GM12878 (cell line): ENCODE data around the gene EPX. TPM values are rescaled to one million over a fixed set of nuclear protein-coding genes. Genes with fewer than 3 reads are reported as not detected.

Experiments used
- ATAC-seq: fragments of 200-7000 bp; cut with Tn5 transposase; 3 replicates; pipeline ENCODE4 v1.9.1; 2020; ENCODE audit warnings: mild to moderate bottlenecking, moderate library complexity
- BruUV-seq: library from RNA; stranded (reverse); fragments of 400-500 nt; replicated peaks from 2 replicates; lab custom pipeline; 2021; lab: Mats Ljungman, UMichigan
- CTCF ChIA-PET: fragments of 300-600 bp; sonication (Branson Sonifier 250); formaldehyde crosslinking; extraction: SDS; loops from one replicate; lab custom pipeline; 2021; ENCODE audit warnings: inconsistent platforms; lab: Yijun Ruan, JAX
- POLR2A ChIA-PET: fragments of 350-600 bp; formaldehyde crosslinking; extraction: SDS; loops from one replicate; lab custom pipeline; 2021; ENCODE audit warnings: inconsistent platforms; lab: Charles Lee
- RAD21 ChIA-PET: fragments of 300-600 bp; sonication (Branson Sonifier 250); formaldehyde crosslinking; loops from one replicate; lab custom pipeline; 2023; ENCODE audit warnings: antibody characterized with exemption; ENCODE audit not compliant: unreplicated experiment; lab: Charles Lee
- SMC1A ChIA-PET: fragments of 300-600 bp; sonication (Branson Sonifier 250); formaldehyde crosslinking; loops from one replicate; lab custom pipeline; 2023; ENCODE audit not compliant: unreplicated experiment, uncharacterized antibody; lab: Charles Lee
- DNase-seq: peaks from one replicate; pipeline ENCODE4 v3.0.0-alpha.2; 2011; ENCODE audit warnings: low read depth, low spot score
- FAIRE-seq: peaks from 3 replicates; lab custom pipeline; 2011; peaks lifted over from hg19 to GRCh38; lab: Jason Lieb, UNC
- H2AFZ ChIP-seq: 2 replicates; pipeline ENCODE4 v1.6.0; 2011; ENCODE audit warnings: low read depth, low read length, control low read depth; ENCODE audit not compliant: control insufficient read depth
- H3K27ac ChIP-seq: 2 replicates; pipeline ENCODE4 v1.5.1; 2011; ENCODE audit warnings: control low read depth; ENCODE audit not compliant: control insufficient read depth, insufficient read depth
- H3K27me3 ChIP-seq, 2 experiments: replicated peaks in 1 of 2; 2 replicates each; pipeline versions ENCODE4 v1.6.0 to v1.6.1; 2011; ENCODE audit warnings: low read length in 1 of 2; ENCODE audit not compliant: control insufficient read depth in 2 of 2, insufficient read depth in 2 of 2
- H3K36me3 ChIP-seq, 2 experiments: 2 replicates each; pipeline ENCODE4 v1.5.1; 2011; ENCODE audit warnings: low read length in 1 of 2; ENCODE audit not compliant: control insufficient read depth in 2 of 2, insufficient read depth in 2 of 2
- H3K4me1 ChIP-seq: 2 replicates; pipeline ENCODE4 v1.6.1; 2011; ENCODE audit warnings: mild to moderate bottlenecking, low read length, moderate library complexity, mixed read lengths; ENCODE audit not compliant: control insufficient read depth, insufficient read depth
- H3K4me2 ChIP-seq: 2 replicates; pipeline ENCODE4 v1.6.0; 2011; ENCODE audit warnings: control low read depth; ENCODE audit not compliant: control insufficient read depth, insufficient read depth
- H3K4me3 ChIP-seq: fragments of 200-600 bp; sonication (generic); 2 replicates; pipeline ENCODE4 v1.5.1; 2016
- H3K79me2 ChIP-seq: 2 replicates; pipeline ENCODE4 v1.6.0; 2011; ENCODE audit warnings: low read length; ENCODE audit not compliant: control insufficient read depth, insufficient read depth
- H3K9ac ChIP-seq: 2 replicates; pipeline ENCODE4 v1.8.0; 2011; ENCODE audit warnings: low read length, control low read depth, mixed read lengths; ENCODE audit not compliant: control insufficient read depth, insufficient read depth
- H3K9me3 ChIP-seq: replicated peaks from 3 replicates; pipeline ENCODE4 v1.5.1; 2011; ENCODE audit warnings: mild to moderate bottlenecking, low read length; ENCODE audit not compliant: control insufficient read depth, insufficient read depth
- H4K20me1 ChIP-seq: 2 replicates; pipeline ENCODE4 v1.6.0; 2011; ENCODE audit not compliant: control insufficient read depth, insufficient read depth
- CBX3 ChIP-seq: fragments of 200-600 bp; sonication (generic); IDR thresholded peaks from 2 replicates; pipeline ENCODE4 v1.6.1; 2016; ENCODE audit warnings: low read depth, borderline replicate concordance
- CHD2 ChIP-seq: IDR thresholded peaks from 2 replicates; pipeline ENCODE4 v1.6.1; 2011; ENCODE audit warnings: low read depth, low read length, improper control_type of control experiment, borderline replicate concordance
- WGBS: methylation state at CpG from one replicate; pipeline ENCODE4 v1.1.6; 2016; ENCODE audit warnings: low lambda C conversion rate; ENCODE audit not compliant: insufficient replicate concordance, insufficient coverage; ENCODE audit errors: missing lambda C conversion rate; 5-methylcytosine and 5-hydroxymethylcytosine counted together
- in situ Hi-C: fragments of 300-500 bp; cut with MboI; formaldehyde crosslinking; loops from 9 replicates; pipeline ENCODE4 v1.14.3; 2018; ENCODE audit warnings: mixed read lengths
- intact Hi-C: fragments of 100-400 bp; cut with micrococcal nuclease; formaldehyde crosslinking; loops from one replicate; pipeline ENCODE4 v1.14.2; 2022; ENCODE audit not compliant: unreplicated experiment
- polyA plus RNA-seq, 11 experiments: library from polyadenylated mRNA; depleted of rRNA in 4 of 11; unstranded in 6 of 11; stranded (reverse) in 5 of 11; fragments of >200 nt; fragmentation: Nextera tagmentation in 4 of 11; fragmentation: Illumina TruSeq in 1 of 11; extraction: Ambion mirVana in 4 of 11; extraction: Trizol in 1 of 11; gene quantifications; 1 replicate in 1 of 11; 2 replicates in 10 of 11; pipeline versions ENCODE4 v1.2.1 to v1.2.3, GENCODE V29; 2011 to 2016; ENCODE audit warnings: inconsistent platforms in 2 of 11, missing spikeins in 2 of 11, low read depth in 1 of 11
- total RNA-seq, 4 experiments: library from RNA; depleted of rRNA in 3 of 4; stranded (reverse); fragments of >200 nt in 3 of 4; fragmentation: Illumina TruSeq in 1 of 4; extraction: Trizol in 1 of 4; gene quantifications; 2 replicates each; pipeline versions ENCODE4 v1.2.1 to v1.2.3, GENCODE V29; 2013 to 2021
- TF ChIP-seq, protein P1 (sequence below): IDR thresholded peaks from 2 replicates; pipeline ENCODE4 v1.6.1; 2012; ENCODE audit warnings: mild to moderate bottlenecking, low read depth, low read length

Gene EPX
- total and polyA plus RNA-seq, 10 of the 15 experiments (the other 5 are each of a cell fraction or from before 2014, with no cell fraction given) = 0.03 TPM; not detected in 9

DNA sequence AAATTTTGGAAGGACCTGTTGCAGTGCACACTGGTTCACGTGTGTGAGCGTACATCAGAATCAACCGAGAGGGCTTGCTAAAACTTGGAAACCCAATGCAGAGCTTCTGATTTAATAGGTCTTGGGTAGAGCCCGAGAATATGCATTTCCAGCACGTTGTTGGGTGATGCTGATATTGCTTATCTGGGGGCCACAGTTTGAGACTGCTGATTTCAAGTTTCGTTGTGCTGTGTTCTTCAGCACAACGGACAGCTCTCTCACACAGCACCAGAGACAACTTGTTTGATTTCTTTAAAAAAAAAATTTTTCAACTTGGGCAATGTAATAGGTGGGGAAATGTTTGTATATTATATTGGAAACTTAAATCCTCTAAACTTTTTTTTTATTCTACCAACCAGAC is 16.3 kb upstream of the EPX start:
- H3K79me2 ChIP-seq = no peaks in the 10 kb centered on the region
- H3K9ac ChIP-seq = no peak overlapping the region
- no peak for ATAC-seq
- H3K27me3 ChIP-seq = no peaks in the 10 kb centered on the region; a peak in 1 of 4 replicates
- ChIA-PET CTCF (interaction anchor here (0.6 to 1.1 kb wide), 3 partner anchors 15 to 344 kb away, joined by 3 to 4 read pairs (median 3); no protein-coding TSS in a partner anchor), SMC1A (no interaction called here)
- no peak overlapping the region for H3K27ac ChIP-seq
- H3K4me2 ChIP-seq = no peak overlapping the region
- DNase-seq = no peak
- no peaks in the 10 kb centered on the region for H4K20me1 ChIP-seq
- no peaks in the 10 kb centered on the region for H3K9me3 ChIP-seq
- in situ Hi-C loops = no loop called here
- TF ChIP-seq CBX3 (no peak), CHD2 (no peak)
- TF ChIP-seq, protein P1, sequence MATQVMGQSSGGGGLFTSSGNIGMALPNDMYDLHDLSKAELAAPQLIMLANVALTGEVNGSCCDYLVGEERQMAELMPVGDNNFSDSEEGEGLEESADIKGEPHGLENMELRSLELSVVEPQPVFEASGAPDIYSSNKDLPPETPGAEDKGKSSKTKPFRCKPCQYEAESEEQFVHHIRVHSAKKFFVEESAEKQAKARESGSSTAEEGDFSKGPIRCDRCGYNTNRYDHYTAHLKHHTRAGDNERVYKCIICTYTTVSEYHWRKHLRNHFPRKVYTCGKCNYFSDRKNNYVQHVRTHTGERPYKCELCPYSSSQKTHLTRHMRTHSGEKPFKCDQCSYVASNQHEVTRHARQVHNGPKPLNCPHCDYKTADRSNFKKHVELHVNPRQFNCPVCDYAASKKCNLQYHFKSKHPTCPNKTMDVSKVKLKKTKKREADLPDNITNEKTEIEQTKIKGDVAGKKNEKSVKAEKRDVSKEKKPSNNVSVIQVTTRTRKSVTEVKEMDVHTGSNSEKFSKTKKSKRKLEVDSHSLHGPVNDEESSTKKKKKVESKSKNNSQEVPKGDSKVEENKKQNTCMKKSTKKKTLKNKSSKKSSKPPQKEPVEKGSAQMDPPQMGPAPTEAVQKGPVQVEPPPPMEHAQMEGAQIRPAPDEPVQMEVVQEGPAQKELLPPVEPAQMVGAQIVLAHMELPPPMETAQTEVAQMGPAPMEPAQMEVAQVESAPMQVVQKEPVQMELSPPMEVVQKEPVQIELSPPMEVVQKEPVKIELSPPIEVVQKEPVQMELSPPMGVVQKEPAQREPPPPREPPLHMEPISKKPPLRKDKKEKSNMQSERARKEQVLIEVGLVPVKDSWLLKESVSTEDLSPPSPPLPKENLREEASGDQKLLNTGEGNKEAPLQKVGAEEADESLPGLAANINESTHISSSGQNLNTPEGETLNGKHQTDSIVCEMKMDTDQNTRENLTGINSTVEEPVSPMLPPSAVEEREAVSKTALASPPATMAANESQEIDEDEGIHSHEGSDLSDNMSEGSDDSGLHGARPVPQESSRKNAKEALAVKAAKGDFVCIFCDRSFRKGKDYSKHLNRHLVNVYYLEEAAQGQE = peak; percentile 84
- TF ChIP-seq, all 136 proteins: peak for 1
- intact Hi-C loops = no loop called here
- H2AFZ ChIP-seq = no peak overlapping the region
- FAIRE-seq = no peak
- no peaks in the 10 kb centered on the region for H3K36me3 ChIP-seq
- BruUV-seq = no TSS peak
- ChIA-PET POLR2A (interaction anchor here (0.6 kb wide), 1 partner anchor 55 kb away, joined by 3 read pairs; no protein-coding TSS in a partner anchor), RAD21 (no interaction called here)
- WGBS = 34% methylated on average over 7 of the region's 7 CpGs
- H3K4me3 ChIP-seq = no peak overlapping the region
- no peaks in the 10 kb centered on the region for H3K4me1 ChIP-seq
